Stimulated activated CD4-positive, alpha-beta T cell treated with anti-CD3 and anti-CD28 coated beads, Interleukin-15, amount 100 ng/mL, for 24 hours (primary cell): ENCODE results near the gene ASIC3.
"Not testable (repeated sequence)": the region's sequence is repeated elsewhere in the genome, so short reads cannot be mapped to it uniquely, and the experiment has no call there.

Experiments used
- DNase-seq: peaks from one replicate; pipeline ENCODE4 v3.0.0-alpha.2; 2020

The ASIC3 gene

GRCh38 chr7:151047976-151048815, at the start of gene ASIC3:
Gene ASIC3 (plus strand): TSS chr7:151048531. CDS start chr7:151048886, 355 bp downstream.
- no peak for DNase-seq

GRCh38 chr7:150999001-150999400, 49.3 kb upstream of the ASIC3 start:
- no peak for DNase-seq

GRCh38 chr7:150999497-151000230, 48.7 kb upstream of the ASIC3 start:
- no peak for DNase-seq

- no peak for DNase-seq
Measured at GRCh38 chr7:151000897-151001495, 47.3 kb upstream of the ASIC3 start.

- no peak for DNase-seq
Measured at GRCh38 chr7:151001546-151001945, 46.8 kb upstream of the ASIC3 start.

GRCh38 chr7:151003572-151003971, 44.8 kb upstream of the ASIC3 start:
- DNase-seq = no peak

- DNase-seq = no peak
Measured at GRCh38 chr7:151005566-151005965, 42.8 kb upstream of the ASIC3 start.

- no peak for DNase-seq
Measured at GRCh38 chr7:151006590-151007300, 41.6 kb upstream of the ASIC3 start.

GRCh38 chr7:151007469-151007898, 40.8 kb upstream of the ASIC3 start:
- no peak for DNase-seq

GRCh38 chr7:151008143-151008510, 40.2 kb upstream of the ASIC3 start:
- DNase-seq = no peak

- peak; percentile 91 for DNase-seq
Measured at GRCh38 chr7:151008511-151009323, 39.6 kb upstream of the ASIC3 start.

GRCh38 chr7:151009327-151010036, 38.8 kb upstream of the ASIC3 start:
- no peak for DNase-seq

- DNase-seq = no peak
Measured at GRCh38 chr7:151010037-151010306, 38.4 kb upstream of the ASIC3 start.

GRCh38 chr7:151010307-151011096, 37.8 kb upstream of the ASIC3 start:
- peak; percentile 63 for DNase-seq

- DNase-seq = no peak
Measured at GRCh38 chr7:151011097-151011409, 37.3 kb upstream of the ASIC3 start.

- not testable (repeated sequence) for DNase-seq
Measured at GRCh38 chr7:151011616-151012015, 36.7 kb upstream of the ASIC3 start.

- DNase-seq = no peak
Measured at GRCh38 chr7:151012031-151012692, 36.2 kb upstream of the ASIC3 start.

- DNase-seq = no peak
Measured at GRCh38 chr7:151012911-151013347, 35.4 kb upstream of the ASIC3 start.

GRCh38 chr7:151013356-151013732, 35.0 kb upstream of the ASIC3 start:
- peak; percentile 44 for DNase-seq

- DNase-seq = peak; percentile 92
Measured at GRCh38 chr7:151013733-151014497, 34.4 kb upstream of the ASIC3 start.
